HCT116 (cell line): ENCODE results near the gene FAM181B. TPM values are rescaled to one million over a fixed set of nuclear protein-coding genes. Genes with fewer than 3 reads are reported as not detected.

Experiments
- ATAC-seq: fragments of 200-7000 bp; cut with Tn5 transposase; 2 replicates; pipeline ENCODE4 v1.9.1; 2020; ENCODE audit warnings: mild to moderate bottlenecking, moderate library complexity
- BruUV-seq: library from RNA; stranded (reverse); fragments of 400-500 nt; replicated peaks from 2 replicates; lab custom pipeline; 2021; lab: Mats Ljungman, UMichigan
- CTCF ChIA-PET: fragments of 300-600 bp; sonication (Branson Sonifier 250); formaldehyde crosslinking; loops from one replicate; lab custom pipeline; 2021; ENCODE audit warnings: antibody characterized with exemption; lab: Charles Lee
- POLR2A ChIA-PET: fragments of 300-600, 350-600 bp; sonication (Branson Sonifier 250); formaldehyde crosslinking; loops from one replicate; lab custom pipeline; 2021; ENCODE audit warnings: antibody characterized with exemption; lab: Charles Lee
- RAD21 ChIA-PET, 2 experiments: fragments of 300-600 bp; sonication (Branson Sonifier 250); formaldehyde crosslinking; loops; one replicate each; lab custom pipeline; 2023; ENCODE audit warnings: low total read pairs in 2 of 2; ENCODE audit not compliant: uncharacterized antibody in 2 of 2, unreplicated experiment in 2 of 2, low non-redundant PET in 1 of 2; lab: Charles Lee
- DNase-seq: peaks from one replicate; pipeline ENCODE4 v3.0.0-alpha.2; 2010; ENCODE audit warnings: low read depth, low spot score
- H2AFZ ChIP-seq: fragments of 200-600 bp; shearing (Covaris generic), sonication (generic); 2 replicates; pipeline ENCODE4 v1.6.1; 2017; ENCODE audit warnings: low read depth, mixed run types, mixed read lengths, antibody characterized with exemption, low read length; ENCODE audit not compliant: poor library complexity, severe bottlenecking
- H3K27ac ChIP-seq: 2 replicates; pipeline ENCODE4 v1.5.1; 2012; ENCODE audit warnings: low read depth, low read length
- H3K27me3 ChIP-seq: fragments of 200-600 bp; sonication (generic); 2 replicates; pipeline ENCODE4 v1.6.1; 2016; ENCODE audit warnings: mixed run types, low read length, mixed read lengths; ENCODE audit not compliant: insufficient read depth
- H3K36me3 ChIP-seq, 2 experiments: fragments of 200-500 bp in 1 of 2; fragments of 200-600 bp in 1 of 2; sonication (Bioruptor generic) in 1 of 2; sonication (generic) in 1 of 2; 2 replicates each; pipeline versions ENCODE4 v1.5.1 to v1.6.1; 2014 to 2016; ENCODE audit warnings: low read length in 2 of 2, inconsistent platforms in 1 of 2, mixed read lengths in 1 of 2, mixed run types in 1 of 2; ENCODE audit not compliant: insufficient read depth in 2 of 2, control insufficient read depth in 1 of 2
- H3K4me1 ChIP-seq, 2 experiments: fragments of 200-600 bp in 1 of 2; sonication (generic) in 1 of 2; 2 replicates each; pipeline versions ENCODE4 v1.5.1 to v1.6.1; 2012 to 2017; ENCODE audit warnings: low read length in 2 of 2, inconsistent platforms in 1 of 2, mild to moderate bottlenecking in 1 of 2, mixed read lengths in 1 of 2, mixed run types in 1 of 2, moderate library complexity in 1 of 2; ENCODE audit not compliant: insufficient read depth in 2 of 2, control insufficient read depth in 1 of 2
- H3K4me2 ChIP-seq: fragments of 200-600 bp; sonication (generic); 2 replicates; pipeline ENCODE4 v1.6.1; 2017; ENCODE audit warnings: mixed run types, low read length, mixed read lengths
- H3K4me3 ChIP-seq, 2 experiments: fragments of 200-600 bp in 1 of 2; sonication (generic) in 1 of 2; replicated peaks in 1 of 2; 2 replicates each; pipeline ENCODE4 v1.5.1; 2011 to 2016; ENCODE audit warnings: low read length in 2 of 2, control low read depth in 1 of 2, low read depth in 1 of 2, mild to moderate bottlenecking in 1 of 2, mixed read lengths in 1 of 2, mixed run types in 1 of 2
- H3K79me2 ChIP-seq: fragments of 200-600 bp; sonication (generic); 2 replicates; pipeline ENCODE4 v1.6.1; 2017; ENCODE audit warnings: mild to moderate bottlenecking, mixed run types, low read length, moderate library complexity, mixed read lengths; ENCODE audit not compliant: insufficient read depth
- H3K9ac ChIP-seq: fragments of 200-600 bp; sonication (generic); 2 replicates; pipeline ENCODE4 v1.6.1; 2016; ENCODE audit warnings: low read length, mixed read lengths
- H3K9me2 ChIP-seq: fragments of 200-600 bp; sonication (generic), shearing (Covaris generic); 2 replicates; pipeline ENCODE4 v1.6.1; 2017; ENCODE audit warnings: mixed run types, mild to moderate bottlenecking, moderate library complexity; ENCODE audit not compliant: insufficient read depth
- H3K9me3 ChIP-seq, 2 experiments: fragments of 200-500 bp in 1 of 2; fragments of 200-600 bp in 1 of 2; sonication (Bioruptor generic) in 1 of 2; sonication (generic) in 1 of 2; 2 replicates each; pipeline ENCODE4 v1.6.1; 2014 to 2017; ENCODE audit warnings: low read length in 2 of 2, mixed read lengths in 2 of 2, inconsistent platforms in 1 of 2, low read depth in 1 of 2, mild to moderate bottlenecking in 1 of 2, mixed run types in 1 of 2, moderate library complexity in 1 of 2; ENCODE audit not compliant: control insufficient read depth in 1 of 2, insufficient read depth in 1 of 2
- H4K20me1 ChIP-seq: fragments of 200-600 bp; sonication (generic), shearing (Covaris generic); 2 replicates; pipeline ENCODE4 v1.6.1; 2017; ENCODE audit warnings: mixed run types, mild to moderate bottlenecking, moderate library complexity; ENCODE audit not compliant: insufficient read depth
- EZH2 ChIP-seq: fragments of 200-600 bp; sonication (generic); IDR thresholded peaks from 2 replicates; pipeline ENCODE4 v1.6.1; 2017; ENCODE audit warnings: antibody characterized with exemption, mixed run types
- TCF7L2 ChIP-seq: IDR thresholded peaks from 2 replicates; pipeline ENCODE4 v1.7.0; 2011; ENCODE audit warnings: borderline replicate concordance, inconsistent platforms; ENCODE audit not compliant: insufficient read depth, insufficient read length; ENCODE audit errors: extremely low read depth
- intact Hi-C: fragments of 100-400 bp; cut with micrococcal nuclease; formaldehyde crosslinking; loops from 2 replicates; pipeline ENCODE4 v1.10.0; 2022
- total RNA-seq: library from RNA; stranded (reverse); gene quantifications from one replicate; pipeline ENCODE4 v1.2.1, GENCODE V29; 2021; ENCODE audit not compliant: unreplicated experiment

Gene FAM181B
- total RNA-seq, 1 experiment from 2014 or later, result not detected

- no peak overlapping the region for H3K27ac ChIP-seq
- no peak for ATAC-seq
- H3K9me3 ChIP-seq, result no peaks in the 10 kb centered on the region
- no peak overlapping the region for H2AFZ ChIP-seq
- H3K4me1 ChIP-seq, result no peaks in the 10 kb centered on the region
- no peaks in the 10 kb centered on the region for H3K79me2 ChIP-seq
- H3K9me2 ChIP-seq, result no peaks in the 10 kb centered on the region
- CTCF ChIA-PET, result interaction anchor here (3.0 kb wide), 1 partner anchor 15 kb away, joined by 41 read pairs; no protein-coding TSS in a partner anchor
- POLR2A ChIA-PET, result no interaction called here
- intact Hi-C loops, result loop anchor here (5.0 kb wide), 1 partner anchor 1038 kb away; no protein-coding TSS in a partner anchor
- no TSS peak for BruUV-seq
- TF ChIP-seq TCF7L2 (no peak), EZH2 (no peak)
- TF ChIP-seq, all 23 proteins: peak for 0
- Histone ChIP-seq H3K27me3 (peaks cover 4% of the 10 kb centered on the region; the same call in 1 of the 2 replicates), H3K9ac (no peak overlapping the region), H4K20me1 (no peaks in the 10 kb centered on the region), H3K4me3 (no peak overlapping the region), H3K36me3 (no peaks in the 10 kb centered on the region), H3K4me2 (no peak overlapping the region)
- RAD21 ChIA-PET, result interaction anchor here (1.3 to 1.6 kb wide), 2 partner anchors 16 kb away, joined by 4 to 5 read pairs; no protein-coding TSS in a partner anchor
- DNase-seq, result no peak
Observed at GRCh38 chr11:82680252-82680651, 53.4 kb downstream of the FAM181B start.

Other genes starting within 250 kb of the FAM181B start
- 50.0 TPM for gene PRCP, start 166.6 kb upstream of the FAM181B start, total RNA-seq
- gene DDIAS, start 167.9 kb upstream of the FAM181B start, total RNA-seq, result 17.1 TPM